SK-N-MC (cell line): ENCODE results near the gene VSIR.

Source experiments
- EZH2 ChIP-seq: fragments of 200-600 bp; sonication (generic); IDR thresholded peaks from one replicate; pipeline ENCODE4 v1.6.1; 2017; ENCODE audit warnings: antibody characterized with exemption
- FOXP2 ChIP-seq: optimal IDR thresholded peaks from 2 replicates; pipeline ENCODE3; 2011; ENCODE audit warnings: mild to moderate bottlenecking, moderate library complexity; ENCODE audit not compliant: insufficient read depth; ENCODE audit errors: extremely low read length, control extremely low read depth
- POLR2AphosphoS5 ChIP-seq: IDR thresholded peaks from 2 replicates; pipeline ENCODE4 v1.6.1; 2012; ENCODE audit warnings: mild to moderate bottlenecking, low read depth, low read length, borderline replicate concordance

GRCh38 chr10:71761105-71761511 lies 12.2 kb downstream of the VSIR start:
- no peak for TF ChIP-seq EZH2
- no peak for TF ChIP-seq POLR2AphosphoS5
- no peak for TF ChIP-seq FOXP2
